Measurements from ENCODE around the gene TUBA1B. TPM values are rescaled to one million over a fixed set of nuclear protein-coding genes. Genes with fewer than 3 reads are reported as not detected.

TUBA1B gene
- total and polyA plus RNA-seq, 2 of the 13 experiments (the other 11 are each of a cell fraction or from before 2014, with no cell fraction given), result 1,275 to 1,353 TPM

- TF ChIP-seq ZNF292 (CRISPR knock-in tag; IDR thresholded peaks at IDR 0.05; ENCODE audit: borderline replicate concordance, low read depth) (peak; percentile 30; the same call in 1 of the 2 replicates), ZNF512B (CRISPR knock-in tag; IDR thresholded peaks at IDR 0.05; ENCODE audit: borderline replicate concordance) (peak; percentile 18; the same call in 1 of the 2 replicates), ZFX (CRISPR knock-in tag; IDR thresholded peaks at IDR 0.05; ENCODE audit: low read depth) (peak; percentile 85; the same call in 1 of the 2 replicates), SP5 (CRISPR knock-in tag; IDR thresholded peaks at IDR 0.05; ENCODE audit: borderline replicate concordance, low read depth) (peak; percentile 36; the same call in 1 of the 2 replicates), SYNCRIP (IDR thresholded peaks at IDR 0.05; ENCODE audit: insufficient read depth, low read depth, low read length) (no peak), XBP1 (CRISPR knock-in tag; IDR thresholded peaks at IDR 0.05) (0 out of 2 replicates have a peak, but pooled peaks have one; percentile 26), ZBTB26 (CRISPR knock-in tag; IDR thresholded peaks at IDR 0.05; ENCODE audit: borderline replicate concordance) (no peak), NR0B2 (CRISPR knock-in tag; IDR thresholded peaks at IDR 0.05) (no peak), KLF13 (CRISPR knock-in tag; IDR thresholded peaks at IDR 0.05) (no peak), SKI (IDR thresholded peaks at IDR 0.05; ENCODE audit: partially characterized antibody) (no peak), NCOA2 (CRISPR knock-in tag; IDR thresholded peaks at IDR 0.05) (no peak), EZH2 (conservative IDR thresholded peaks at IDR 0.05; ENCODE audit: low read depth, low read length) (no peak)
- TF ChIP-seq, protein P1, sequence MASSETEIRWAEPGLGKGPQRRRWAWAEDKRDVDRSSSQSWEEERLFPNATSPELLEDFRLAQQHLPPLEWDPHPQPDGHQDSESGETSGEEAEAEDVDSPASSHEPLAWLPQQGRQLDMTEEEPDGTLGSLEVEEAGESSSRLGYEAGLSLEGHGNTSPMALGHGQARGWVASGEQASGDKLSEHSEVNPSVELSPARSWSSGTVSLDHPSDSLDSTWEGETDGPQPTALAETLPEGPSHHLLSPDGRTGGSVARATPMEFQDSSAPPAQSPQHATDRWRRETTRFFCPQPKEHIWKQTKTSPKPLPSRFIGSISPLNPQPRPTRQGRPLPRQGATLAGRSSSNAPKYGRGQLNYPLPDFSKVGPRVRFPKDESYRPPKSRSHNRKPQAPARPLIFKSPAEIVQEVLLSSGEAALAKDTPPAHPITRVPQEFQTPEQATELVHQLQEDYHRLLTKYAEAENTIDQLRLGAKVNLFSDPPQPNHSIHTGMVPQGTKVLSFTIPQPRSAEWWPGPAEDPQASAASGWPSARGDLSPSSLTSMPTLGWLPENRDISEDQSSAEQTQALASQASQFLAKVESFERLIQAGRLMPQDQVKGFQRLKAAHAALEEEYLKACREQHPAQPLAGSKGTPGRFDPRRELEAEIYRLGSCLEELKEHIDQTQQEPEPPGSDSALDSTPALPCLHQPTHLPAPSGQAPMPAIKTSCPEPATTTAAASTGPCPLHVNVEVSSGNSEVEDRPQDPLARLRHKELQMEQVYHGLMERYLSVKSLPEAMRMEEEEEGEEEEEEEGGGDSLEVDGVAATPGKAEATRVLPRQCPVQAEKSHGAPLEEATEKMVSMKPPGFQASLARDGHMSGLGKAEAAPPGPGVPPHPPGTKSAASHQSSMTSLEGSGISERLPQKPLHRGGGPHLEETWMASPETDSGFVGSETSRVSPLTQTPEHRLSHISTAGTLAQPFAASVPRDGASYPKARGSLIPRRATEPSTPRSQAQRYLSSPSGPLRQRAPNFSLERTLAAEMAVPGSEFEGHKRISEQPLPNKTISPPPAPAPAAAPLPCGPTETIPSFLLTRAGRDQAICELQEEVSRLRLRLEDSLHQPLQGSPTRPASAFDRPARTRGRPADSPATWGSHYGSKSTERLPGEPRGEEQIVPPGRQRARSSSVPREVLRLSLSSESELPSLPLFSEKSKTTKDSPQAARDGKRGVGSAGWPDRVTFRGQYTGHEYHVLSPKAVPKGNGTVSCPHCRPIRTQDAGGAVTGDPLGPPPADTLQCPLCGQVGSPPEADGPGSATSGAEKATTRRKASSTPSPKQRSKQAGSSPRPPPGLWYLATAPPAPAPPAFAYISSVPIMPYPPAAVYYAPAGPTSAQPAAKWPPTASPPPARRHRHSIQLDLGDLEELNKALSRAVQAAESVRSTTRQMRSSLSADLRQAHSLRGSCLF (CRISPR knock-in tag; IDR thresholded peaks at IDR 0.05; ENCODE audit: borderline replicate concordance), result no peak
- TF ChIP-seq, protein P2, sequence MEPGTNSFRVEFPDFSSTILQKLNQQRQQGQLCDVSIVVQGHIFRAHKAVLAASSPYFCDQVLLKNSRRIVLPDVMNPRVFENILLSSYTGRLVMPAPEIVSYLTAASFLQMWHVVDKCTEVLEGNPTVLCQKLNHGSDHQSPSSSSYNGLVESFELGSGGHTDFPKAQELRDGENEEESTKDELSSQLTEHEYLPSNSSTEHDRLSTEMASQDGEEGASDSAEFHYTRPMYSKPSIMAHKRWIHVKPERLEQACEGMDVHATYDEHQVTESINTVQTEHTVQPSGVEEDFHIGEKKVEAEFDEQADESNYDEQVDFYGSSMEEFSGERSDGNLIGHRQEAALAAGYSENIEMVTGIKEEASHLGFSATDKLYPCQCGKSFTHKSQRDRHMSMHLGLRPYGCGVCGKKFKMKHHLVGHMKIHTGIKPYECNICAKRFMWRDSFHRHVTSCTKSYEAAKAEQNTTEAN (CRISPR knock-in tag; conservative IDR thresholded peaks at IDR 0.05), result no peak
- TF ChIP-seq, protein P3, sequence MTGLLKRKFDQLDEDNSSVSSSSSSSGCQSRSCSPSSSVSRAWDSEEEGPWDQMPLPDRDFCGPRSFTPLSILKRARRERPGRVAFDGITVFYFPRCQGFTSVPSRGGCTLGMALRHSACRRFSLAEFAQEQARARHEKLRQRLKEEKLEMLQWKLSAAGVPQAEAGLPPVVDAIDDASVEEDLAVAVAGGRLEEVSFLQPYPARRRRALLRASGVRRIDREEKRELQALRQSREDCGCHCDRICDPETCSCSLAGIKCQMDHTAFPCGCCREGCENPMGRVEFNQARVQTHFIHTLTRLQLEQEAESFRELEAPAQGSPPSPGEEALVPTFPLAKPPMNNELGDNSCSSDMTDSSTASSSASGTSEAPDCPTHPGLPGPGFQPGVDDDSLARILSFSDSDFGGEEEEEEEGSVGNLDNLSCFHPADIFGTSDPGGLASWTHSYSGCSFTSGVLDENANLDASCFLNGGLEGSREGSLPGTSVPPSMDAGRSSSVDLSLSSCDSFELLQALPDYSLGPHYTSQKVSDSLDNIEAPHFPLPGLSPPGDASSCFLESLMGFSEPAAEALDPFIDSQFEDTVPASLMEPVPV (CRISPR knock-in tag; IDR thresholded peaks at IDR 0.05), result no peak
Measured at GRCh38 chr12:49110464-49111155, 20.6 kb downstream of the TUBA1B start, which contains the start of gene LMBR1L (continued).
